K562 (cell line): ENCODE results near the gene PPP4R4. TPM values are rescaled to one million over a fixed set of nuclear protein-coding genes. Genes with fewer than 3 reads are reported as not detected.

Experiments used
- ATAC-seq: fragments of 200-7000 bp; cut with Tn5 transposase; 3 replicates; pipeline ENCODE4 v1.9.1; 2020; ENCODE audit warnings: moderate library complexity
- BruUV-seq: library from RNA; stranded (reverse); fragments of 400-500 nt; replicated peaks from 2 replicates; lab custom pipeline; 2021; lab: Mats Ljungman, UMichigan
- CTCF ChIA-PET: fragments of 300-600 bp; formaldehyde crosslinking; extraction: SDS; loops from one replicate; lab custom pipeline; 2021; ENCODE audit warnings: low intra/inter-chr PET ratio; lab: Yijun Ruan, JAX
- POLR2A ChIA-PET: fragments of 300-600, 350-650 bp; sonication (Branson Sonifier 250); formaldehyde crosslinking; extraction: SDS; loops from one replicate; lab custom pipeline; 2021; ENCODE audit warnings: antibody characterized with exemption, inconsistent platforms; lab: Yijun Ruan, JAX
- DNase-seq, 4 experiments: peaks; one replicate each; pipeline versions ENCODE4 v3.0.0 to v3.0.0-alpha.2; 2011 to 2018; ENCODE audit warnings: low spot score in 3 of 4, mixed read lengths in 3 of 4; ENCODE audit errors: extremely low read depth in 1 of 4
- FAIRE-seq: peaks from 2 replicates; lab custom pipeline; 2011; peaks lifted over from hg19 to GRCh38; lab: Jason Lieb, UNC
- H2AFZ ChIP-seq: 2 replicates; pipeline ENCODE4 v1.6.0; 2011; ENCODE audit warnings: low read depth, low read length, control low read depth, inconsistent platforms
- H3K27ac ChIP-seq: fragments of 200-600 bp; 3 replicates; pipeline ENCODE4 v1.8.0; 2011; ENCODE audit warnings: low read depth, mild to moderate bottlenecking, control low read depth, inconsistent platforms, low read length, moderate library complexity, mixed read lengths; ENCODE audit errors: extremely low read depth
- H3K27me3 ChIP-seq, 2 experiments: fragments of 300-600 bp in 1 of 2; 2 replicates in 1 of 2; 3 replicates in 1 of 2; pipeline versions ENCODE4 v1.6.0 to v1.8.0; 2011; ENCODE audit warnings: inconsistent platforms in 2 of 2, low read length in 2 of 2, mild to moderate bottlenecking in 1 of 2, mixed read lengths in 1 of 2, moderate library complexity in 1 of 2; ENCODE audit not compliant: control insufficient read depth in 2 of 2, insufficient read depth in 2 of 2
- H3K36me3 ChIP-seq: fragments of 300-600 bp; 3 replicates; pipeline ENCODE4 v1.8.0; 2011; ENCODE audit warnings: mild to moderate bottlenecking, low read length, inconsistent platforms; ENCODE audit not compliant: control insufficient read depth, insufficient read depth
- H3K4me1 ChIP-seq, 2 experiments: fragments of 200-600 bp in 1 of 2; replicated peaks in 1 of 2; 2 replicates in 1 of 2; 3 replicates in 1 of 2; pipeline versions ENCODE4 v1.5.1 to v1.8.0; 2011; ENCODE audit warnings: inconsistent platforms in 2 of 2, low read length in 2 of 2, mild to moderate bottlenecking in 1 of 2, mixed read lengths in 1 of 2, moderate library complexity in 1 of 2; ENCODE audit not compliant: control insufficient read depth in 2 of 2, insufficient read depth in 2 of 2
- H3K4me2 ChIP-seq: 2 replicates; pipeline ENCODE4 v1.6.1; 2011; ENCODE audit warnings: low read length, control low read depth, inconsistent platforms, mixed read lengths; ENCODE audit not compliant: insufficient read depth
- H3K4me3 ChIP-seq: fragments of 200-600 bp; sonication (generic), shearing (Covaris generic); 2 replicates; pipeline ENCODE4 v1.5.1; 2016; ENCODE audit warnings: control low read depth, inconsistent platforms
- H3K79me2 ChIP-seq: fragments of 200-600 bp; 3 replicates; pipeline ENCODE4 v1.8.0; 2011; ENCODE audit warnings: low read length, inconsistent platforms; ENCODE audit not compliant: control insufficient read depth, insufficient read depth
- H3K9ac ChIP-seq, 2 experiments: 2 replicates each; pipeline versions ENCODE4 v1.6.0 to v1.6.1; 2011; ENCODE audit warnings: low read depth in 2 of 2, low read length in 2 of 2, control low read depth in 1 of 2, inconsistent platforms in 1 of 2, mild to moderate bottlenecking in 1 of 2, mixed read lengths in 1 of 2; ENCODE audit not compliant: insufficient read depth in 1 of 2
- H3K9me1 ChIP-seq: one replicate; pipeline ENCODE4 v1.6.0; 2011; ENCODE audit warnings: inconsistent platforms, mild to moderate bottlenecking, low read length, moderate library complexity; ENCODE audit not compliant: control insufficient read depth, insufficient read depth
- H3K9me3 ChIP-seq: replicated peaks from 2 replicates; pipeline ENCODE4 v1.5.1; 2011; ENCODE audit warnings: low read depth, low read length, inconsistent platforms; ENCODE audit not compliant: control insufficient read depth, insufficient read depth
- H4K20me1 ChIP-seq: replicated peaks from 2 replicates; pipeline ENCODE4 v1.6.1; 2011; ENCODE audit warnings: low read length, inconsistent platforms, mixed read lengths; ENCODE audit not compliant: control insufficient read depth, insufficient read depth
- JUNB ChIP-seq: fragments of 450-650 bp; formaldehyde crosslinking; conservative IDR thresholded peaks from 2 replicates; pipeline ENCODE4 v1.4.0; 2020; ENCODE audit warnings: mild to moderate bottlenecking
- KDM5B ChIP-seq: fragments of 200-600 bp; sonication (generic); IDR thresholded peaks from 2 replicates; pipeline ENCODE4 v1.6.1; 2012; ENCODE audit warnings: low read depth, mild to moderate bottlenecking, moderate library complexity, low read length, control low read depth, inconsistent platforms; ENCODE audit not compliant: insufficient replicate concordance
- RFX5 ChIP-seq: IDR thresholded peaks from 2 replicates; pipeline ENCODE4 v1.6.1; 2011; ENCODE audit warnings: low read depth, mild to moderate bottlenecking, improper control_type of control experiment, low read length
- TAF7 ChIP-seq: fragments of 450-650 bp; IDR thresholded peaks from 2 replicates; pipeline ENCODE4 v1.6.1; 2016; ENCODE audit warnings: missing genetic modification characterization, missing compliant biosample characterization
- WGBS: fragments of 100-300 bp; shearing (Covaris generic); methylation state at CpG from one replicate; pipeline ENCODE4 v1.1.6; 2016; ENCODE audit warnings: low coverage, mixed read lengths; ENCODE audit not compliant: insufficient coverage; ENCODE audit errors: missing lambda C conversion rate; 5-methylcytosine and 5-hydroxymethylcytosine counted together
- in situ Hi-C: fragments of 300-500 bp; cut with MboI; formaldehyde crosslinking; loops from 4 replicates; pipeline ENCODE4 v1.15.0; 2018; ENCODE audit warnings: inconsistent platforms, mixed read lengths
- intact Hi-C: fragments of 100-400 bp; cut with micrococcal nuclease; formaldehyde crosslinking; loops from 2 replicates; pipeline ENCODE4 v1.14.2; 2022
- polyA plus RNA-seq, 8 experiments: library from polyadenylated mRNA; depleted of rRNA in 4 of 8; stranded (reverse) in 5 of 8; unstranded in 3 of 8; fragments of >200 nt; fragmentation: Nextera tagmentation in 2 of 8; fragmentation: Illumina TruSeq in 1 of 8; extraction: Ambion mirVana in 2 of 8; extraction: Trizol in 1 of 8; gene quantifications; 2 replicates each; pipeline versions ENCODE4 v1.2.1 to v1.2.3, GENCODE V29; 2011 to 2014; ENCODE audit warnings: inconsistent platforms in 1 of 8, missing spikeins in 1 of 8
- total RNA-seq, 7 experiments: library from RNA; depleted of rRNA in 6 of 7; stranded (reverse); fragments of >200 nt in 6 of 7; fragmentation: Illumina TruSeq in 2 of 7; extraction: Trizol in 2 of 7; gene quantifications; 2 replicates each; pipeline versions ENCODE4 v1.2.1 to v1.2.3, GENCODE V29; 2011 to 2021; ENCODE audit warnings: low replicate concordance in 1 of 7
- TF ChIP-seq, protein P1 (sequence below), 2 experiments: fragments of 450-650 bp; IDR thresholded peaks; 2 replicates each; pipeline ENCODE4 v1.6.1; 2016
- TF ChIP-seq, protein P2 (sequence below): sonication (generic); formaldehyde crosslinking; IDR thresholded peaks from 2 replicates; pipeline ENCODE4 v1.8.0; 2022; ENCODE audit warnings: mild to moderate bottlenecking, low read depth, missing genetic modification reagents
- TF ChIP-seq, protein P3 (sequence below): sonication (generic); formaldehyde crosslinking; IDR thresholded peaks from 2 replicates; pipeline ENCODE4 v1.8.0; 2023; ENCODE audit warnings: missing genetic modification reagents, mild to moderate bottlenecking, borderline replicate concordance

PPP4R4 gene
- total and polyA plus RNA-seq, 9 of the 15 experiments (the other 6 are each of a cell fraction or from before 2014, with no cell fraction given), result 0.11 to 0.26 TPM; not detected in 7

DNA sequence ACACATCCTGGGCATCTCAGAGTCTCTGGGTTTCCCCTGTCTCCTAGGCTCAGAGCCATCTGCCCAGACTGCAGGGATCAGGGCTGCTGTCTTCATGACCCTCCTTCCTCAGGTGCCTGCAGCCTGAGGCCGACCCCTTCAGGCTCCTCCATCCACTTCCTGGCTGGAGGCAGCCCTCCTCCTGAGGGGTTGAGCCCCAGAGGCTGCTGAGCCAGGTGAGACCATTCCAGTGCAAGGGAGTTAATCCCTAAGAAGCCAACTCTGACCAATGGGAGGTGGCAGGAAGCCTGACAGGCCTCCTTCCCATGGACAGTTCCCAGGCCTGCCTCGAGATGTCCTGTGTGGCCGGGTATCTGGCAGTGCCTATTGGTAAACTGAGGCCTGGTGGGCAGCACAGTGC, 8.4 kb upstream of the PPP4R4 start:
- intact Hi-C loops (no loop called here), in situ Hi-C loops (no loop called here)
- no peaks in the 10 kb centered on the region for H3K79me2 ChIP-seq
- no peaks in the 10 kb centered on the region for H3K9me1 ChIP-seq
- no peaks in the 10 kb centered on the region for H3K36me3 ChIP-seq
- TF ChIP-seq KDM5B (no peak), TAF7 (no peak), JUNB (no peak), RFX5 (no peak)
- TF ChIP-seq, protein P1, sequence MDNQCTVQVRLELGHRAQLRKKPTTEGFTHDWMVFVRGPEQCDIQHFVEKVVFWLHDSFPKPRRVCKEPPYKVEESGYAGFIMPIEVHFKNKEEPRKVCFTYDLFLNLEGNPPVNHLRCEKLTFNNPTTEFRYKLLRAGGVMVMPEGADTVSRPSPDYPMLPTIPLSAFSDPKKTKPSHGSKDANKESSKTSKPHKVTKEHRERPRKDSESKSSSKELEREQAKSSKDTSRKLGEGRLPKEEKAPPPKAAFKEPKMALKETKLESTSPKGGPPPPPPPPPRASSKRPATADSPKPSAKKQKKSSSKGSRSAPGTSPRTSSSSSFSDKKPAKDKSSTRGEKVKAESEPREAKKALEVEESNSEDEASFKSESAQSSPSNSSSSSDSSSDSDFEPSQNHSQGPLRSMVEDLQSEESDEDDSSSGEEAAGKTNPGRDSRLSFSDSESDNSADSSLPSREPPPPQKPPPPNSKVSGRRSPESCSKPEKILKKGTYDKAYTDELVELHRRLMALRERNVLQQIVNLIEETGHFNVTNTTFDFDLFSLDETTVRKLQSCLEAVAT (IDR thresholded peaks at IDR 0.05), result no peak
- TF ChIP-seq, protein P2, sequence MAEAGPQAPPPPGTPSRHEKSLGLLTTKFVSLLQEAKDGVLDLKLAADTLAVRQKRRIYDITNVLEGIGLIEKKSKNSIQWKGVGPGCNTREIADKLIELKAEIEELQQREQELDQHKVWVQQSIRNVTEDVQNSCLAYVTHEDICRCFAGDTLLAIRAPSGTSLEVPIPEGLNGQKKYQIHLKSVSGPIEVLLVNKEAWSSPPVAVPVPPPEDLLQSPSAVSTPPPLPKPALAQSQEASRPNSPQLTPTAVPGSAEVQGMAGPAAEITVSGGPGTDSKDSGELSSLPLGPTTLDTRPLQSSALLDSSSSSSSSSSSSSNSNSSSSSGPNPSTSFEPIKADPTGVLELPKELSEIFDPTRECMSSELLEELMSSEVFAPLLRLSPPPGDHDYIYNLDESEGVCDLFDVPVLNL (CRISPR knock-in tag), result no peak
- TF ChIP-seq, protein P3, sequence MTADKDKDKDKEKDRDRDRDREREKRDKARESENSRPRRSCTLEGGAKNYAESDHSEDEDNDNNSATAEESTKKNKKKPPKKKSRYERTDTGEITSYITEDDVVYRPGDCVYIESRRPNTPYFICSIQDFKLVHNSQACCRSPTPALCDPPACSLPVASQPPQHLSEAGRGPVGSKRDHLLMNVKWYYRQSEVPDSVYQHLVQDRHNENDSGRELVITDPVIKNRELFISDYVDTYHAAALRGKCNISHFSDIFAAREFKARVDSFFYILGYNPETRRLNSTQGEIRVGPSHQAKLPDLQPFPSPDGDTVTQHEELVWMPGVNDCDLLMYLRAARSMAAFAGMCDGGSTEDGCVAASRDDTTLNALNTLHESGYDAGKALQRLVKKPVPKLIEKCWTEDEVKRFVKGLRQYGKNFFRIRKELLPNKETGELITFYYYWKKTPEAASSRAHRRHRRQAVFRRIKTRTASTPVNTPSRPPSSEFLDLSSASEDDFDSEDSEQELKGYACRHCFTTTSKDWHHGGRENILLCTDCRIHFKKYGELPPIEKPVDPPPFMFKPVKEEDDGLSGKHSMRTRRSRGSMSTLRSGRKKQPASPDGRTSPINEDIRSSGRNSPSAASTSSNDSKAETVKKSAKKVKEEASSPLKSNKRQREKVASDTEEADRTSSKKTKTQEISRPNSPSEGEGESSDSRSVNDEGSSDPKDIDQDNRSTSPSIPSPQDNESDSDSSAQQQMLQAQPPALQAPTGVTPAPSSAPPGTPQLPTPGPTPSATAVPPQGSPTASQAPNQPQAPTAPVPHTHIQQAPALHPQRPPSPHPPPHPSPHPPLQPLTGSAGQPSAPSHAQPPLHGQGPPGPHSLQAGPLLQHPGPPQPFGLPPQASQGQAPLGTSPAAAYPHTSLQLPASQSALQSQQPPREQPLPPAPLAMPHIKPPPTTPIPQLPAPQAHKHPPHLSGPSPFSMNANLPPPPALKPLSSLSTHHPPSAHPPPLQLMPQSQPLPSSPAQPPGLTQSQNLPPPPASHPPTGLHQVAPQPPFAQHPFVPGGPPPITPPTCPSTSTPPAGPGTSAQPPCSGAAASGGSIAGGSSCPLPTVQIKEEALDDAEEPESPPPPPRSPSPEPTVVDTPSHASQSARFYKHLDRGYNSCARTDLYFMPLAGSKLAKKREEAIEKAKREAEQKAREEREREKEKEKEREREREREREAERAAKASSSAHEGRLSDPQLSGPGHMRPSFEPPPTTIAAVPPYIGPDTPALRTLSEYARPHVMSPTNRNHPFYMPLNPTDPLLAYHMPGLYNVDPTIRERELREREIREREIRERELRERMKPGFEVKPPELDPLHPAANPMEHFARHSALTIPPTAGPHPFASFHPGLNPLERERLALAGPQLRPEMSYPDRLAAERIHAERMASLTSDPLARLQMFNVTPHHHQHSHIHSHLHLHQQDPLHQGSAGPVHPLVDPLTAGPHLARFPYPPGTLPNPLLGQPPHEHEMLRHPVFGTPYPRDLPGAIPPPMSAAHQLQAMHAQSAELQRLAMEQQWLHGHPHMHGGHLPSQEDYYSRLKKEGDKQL (CRISPR knock-in tag), result no peak
- BruUV-seq, result no TSS peak
- CTCF ChIA-PET, result no interaction called here
- no peaks in the 10 kb centered on the region; a peak in 1 of 5 replicates for H3K4me1 ChIP-seq
- DNase-seq (no peak), FAIRE-seq (no peak), ATAC-seq (no peak)
- WGBS, result 0% methylated on average over 3 of the region's 3 CpGs
- no peak overlapping the region for H3K27ac ChIP-seq
- H4K20me1 ChIP-seq, result no peaks in the 10 kb centered on the region
- H2AFZ ChIP-seq, result no peak overlapping the region
- no peaks in the 10 kb centered on the region for H3K9me3 ChIP-seq
- no peak overlapping the region for H3K4me2 ChIP-seq
- no peak overlapping the region for H3K9ac ChIP-seq
- POLR2A ChIA-PET, result no interaction called here
- H3K27me3 ChIP-seq, result peaks cover 0 to 18% of the 10 kb centered on the region in 2 experiments; a peak in 1 of 5 replicates
- H3K4me3 ChIP-seq, result no peak overlapping the region
